NCI-H460 (cell line): Measurements from ENCODE around the gene CCDC154. TPM values are rescaled to one million over a fixed set of nuclear protein-coding genes. Genes with fewer than 3 reads are reported as not detected.

Experiments
- DNase-seq: peaks from one replicate; pipeline ENCODE4 v3.0.0-alpha.2; 2016; ENCODE audit warnings: low read depth; ENCODE audit errors: extremely low read depth
- total RNA-seq: library from RNA; depleted of rRNA; stranded (reverse); fragments of >200 nt; shearing (Covaris generic); gene quantifications from 2 replicates; pipeline ENCODE4 v1.2.3, GENCODE V29; 2014

The CCDC154 gene
- total RNA-seq, 1 experiment from 2014 or later: 0.42 TPM

DNA sequence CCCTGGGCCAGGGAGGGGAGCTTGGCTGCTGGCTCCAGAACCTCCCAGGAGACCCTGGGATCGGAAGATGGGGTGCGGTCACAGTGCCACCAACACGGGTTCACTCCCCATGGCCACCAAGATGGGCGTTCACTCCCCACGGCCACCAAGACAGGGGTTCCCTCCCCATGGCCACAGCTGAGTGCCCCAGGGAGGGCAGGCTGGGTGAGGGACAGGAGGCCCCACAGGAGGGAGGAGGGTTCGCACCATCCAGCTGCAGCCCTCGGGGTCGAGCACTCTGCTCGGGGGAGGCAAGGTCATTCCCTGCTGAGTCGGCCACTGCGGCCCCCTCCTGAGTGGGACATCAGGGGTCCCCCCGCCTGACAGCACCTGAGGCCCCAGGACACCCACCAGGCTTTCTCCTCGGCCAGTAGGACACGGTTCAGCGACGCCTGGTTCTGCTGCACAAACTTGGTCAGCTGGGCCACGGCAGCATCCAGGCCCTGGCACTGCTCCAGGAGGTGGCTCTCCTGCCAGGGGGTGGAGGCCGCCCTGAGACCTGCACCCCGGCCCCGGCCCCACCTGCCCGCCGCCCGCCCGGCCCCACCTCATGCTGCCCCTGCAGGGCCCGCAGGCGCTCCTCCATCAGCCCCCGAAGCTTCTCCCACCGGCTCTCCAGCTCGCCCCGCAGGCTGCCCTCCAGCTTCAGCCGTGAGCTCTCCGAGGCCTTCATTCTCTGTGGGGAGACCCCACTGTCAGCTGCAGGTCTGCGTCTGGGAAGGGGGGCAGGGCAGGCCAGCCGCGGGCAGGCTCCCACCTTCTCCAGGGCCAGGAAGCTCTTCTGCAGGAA is 5.9 kb downstream of the CCDC154 start:
- no peak for DNase-seq

DNA sequence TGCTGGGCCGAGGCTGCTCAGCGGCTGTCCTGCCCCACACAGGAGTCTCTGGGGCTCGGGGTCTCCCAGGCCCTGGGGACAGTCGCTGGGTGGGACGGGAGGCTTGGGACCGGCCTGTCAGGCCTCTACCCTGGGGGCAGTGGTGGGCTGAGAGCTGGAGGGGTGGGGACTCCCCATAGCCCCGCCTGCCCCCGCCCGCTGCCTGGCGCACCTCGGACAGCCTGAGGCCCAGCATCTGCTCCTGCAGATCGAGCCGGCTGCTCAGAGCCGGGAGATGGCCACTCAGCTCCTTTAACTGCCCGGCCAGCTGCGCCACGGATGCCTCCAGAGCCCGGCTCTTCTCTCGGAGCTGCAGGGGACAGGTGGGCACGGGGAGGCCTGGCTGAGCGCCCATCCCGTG is 6.8 kb downstream of the CCDC154 start:
- DNase-seq: no peak

DNA sequence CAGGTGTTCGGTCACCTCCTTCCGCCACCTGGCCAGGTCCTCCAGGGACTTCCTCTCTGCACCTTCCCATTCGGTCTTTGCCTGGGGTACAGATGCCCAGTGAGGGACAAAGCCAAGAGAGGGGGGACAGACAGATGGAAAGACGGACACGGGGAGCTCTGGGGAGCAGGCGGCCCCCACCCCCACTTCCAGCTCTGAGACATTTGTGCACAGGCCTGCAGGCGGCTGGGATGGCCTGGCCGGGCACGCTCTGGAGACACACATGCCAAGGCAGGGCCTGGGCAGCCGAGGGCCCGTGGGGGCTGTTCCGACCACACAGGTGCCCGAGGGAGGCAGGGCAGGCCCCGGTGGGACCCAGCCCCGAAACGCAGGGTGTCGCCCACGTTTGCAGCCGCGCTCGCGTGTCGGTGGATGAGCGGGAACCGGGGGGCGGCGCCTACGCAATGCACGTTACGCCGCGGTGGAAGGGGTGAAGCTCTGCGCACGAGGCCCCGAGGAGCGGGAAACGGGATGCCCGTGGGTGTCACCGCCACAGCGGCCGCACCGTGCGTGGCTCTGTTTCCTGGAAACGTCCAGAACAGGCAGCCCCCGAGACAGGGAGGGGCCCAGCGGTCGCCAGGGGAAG is 7.5 kb downstream of the CCDC154 start:
- DNase-seq: no peak

DNA sequence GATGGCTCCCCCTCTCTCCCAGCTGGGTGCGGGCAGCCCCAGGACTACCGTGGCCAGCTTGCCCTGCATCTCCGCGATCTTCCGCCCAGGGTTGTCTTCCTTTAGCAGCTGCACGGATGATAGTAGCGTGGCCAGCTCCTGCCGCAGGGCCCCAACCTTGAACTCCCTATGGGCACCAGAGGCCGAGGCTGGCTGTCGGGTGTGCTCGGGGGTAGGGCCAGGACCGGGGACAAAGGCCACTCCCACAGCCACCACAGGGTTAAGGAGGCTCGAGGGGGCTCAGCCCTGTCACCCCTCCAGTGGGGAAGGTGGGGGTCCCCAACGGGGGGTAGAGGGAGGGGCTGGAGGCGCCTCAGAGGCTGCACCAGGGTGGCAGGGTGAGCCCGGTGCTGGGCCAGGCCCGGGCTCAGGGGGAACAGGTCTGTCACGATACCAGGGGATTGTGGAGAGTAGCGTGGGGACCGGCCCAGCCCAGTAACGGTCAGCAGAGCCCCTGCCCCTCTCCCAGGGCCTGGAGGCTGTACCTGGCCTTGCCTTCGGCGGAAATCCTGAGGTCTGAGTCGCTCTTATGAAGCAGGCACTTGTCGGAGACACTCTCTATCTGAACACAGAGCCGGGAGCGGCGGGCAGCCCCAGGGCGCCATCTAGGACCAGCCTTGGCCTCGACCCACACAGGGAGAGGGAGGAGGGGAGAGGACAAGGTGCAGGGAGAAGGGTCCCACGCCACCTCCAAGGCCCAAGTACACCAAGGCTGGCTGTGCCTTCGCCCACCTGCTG is 8.2 kb downstream of the CCDC154 start:
- no peak for DNase-seq

DNA sequence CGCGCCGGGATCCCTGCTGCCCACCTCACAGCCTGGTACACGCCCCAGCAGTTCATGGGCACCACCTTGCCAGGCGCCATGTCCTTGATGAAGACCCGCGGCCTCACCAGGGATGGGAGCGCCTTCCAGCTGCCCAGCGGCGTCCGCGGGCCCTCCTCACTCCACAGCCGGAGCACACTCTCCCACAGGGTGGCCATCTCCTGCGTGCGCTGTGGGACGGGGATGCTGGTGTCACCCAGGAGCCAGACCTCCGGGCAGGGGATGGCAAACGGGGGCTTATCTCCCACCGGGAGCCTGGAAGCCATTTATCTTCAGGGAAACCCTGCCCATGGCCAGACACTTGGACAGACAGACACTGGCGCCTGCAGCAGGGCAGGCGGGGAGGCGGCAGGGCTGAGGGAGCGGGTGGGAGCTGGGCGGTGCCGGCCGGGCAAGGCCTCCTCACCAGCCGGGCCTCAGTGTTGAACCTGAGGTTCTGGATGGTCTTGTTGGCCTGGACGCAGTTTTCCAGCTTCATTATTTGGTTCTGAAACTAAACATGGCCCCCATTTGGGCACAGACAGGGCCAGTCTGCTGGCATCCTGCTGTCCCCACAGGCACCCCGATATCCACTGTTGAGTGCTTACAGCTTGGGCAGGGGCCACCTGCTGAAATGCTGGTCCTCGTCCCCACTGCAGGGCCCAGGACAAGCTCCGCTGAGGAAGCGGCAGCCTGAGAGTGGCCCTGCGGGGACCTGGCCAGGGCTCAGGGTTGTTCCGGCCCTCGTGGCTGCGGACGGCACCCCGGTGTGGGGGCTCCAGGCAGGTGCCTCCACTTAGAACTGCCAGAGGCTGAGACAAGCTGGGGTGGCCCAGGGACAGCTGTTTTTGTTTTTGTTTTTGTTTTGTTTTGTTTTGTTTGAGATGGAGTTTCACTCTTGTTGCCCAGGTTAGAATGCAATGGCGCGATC is 9.4 kb downstream of the CCDC154 start:
- no peak for DNase-seq

DNA sequence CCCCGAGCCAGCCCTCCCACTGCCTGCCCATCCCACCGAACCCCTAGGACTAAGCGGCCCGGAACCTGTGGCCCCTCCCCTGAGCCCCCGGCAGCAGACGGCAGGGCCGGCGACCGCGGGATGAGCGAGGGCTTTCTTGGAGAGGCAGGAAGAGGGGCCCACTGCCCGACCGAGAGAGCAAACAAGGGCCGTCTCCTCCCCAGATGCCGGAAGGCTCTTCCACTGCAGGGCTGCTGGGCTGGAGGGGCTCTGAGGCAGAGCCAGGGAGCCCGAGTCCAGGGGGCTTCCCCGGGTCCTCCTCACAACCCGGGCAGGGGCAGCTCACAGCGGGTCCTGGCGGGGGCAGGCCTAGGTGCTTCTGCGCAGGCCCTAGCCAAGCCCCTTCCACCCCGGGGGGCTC is 10.6 kb downstream of the CCDC154 start:
- DNase-seq: no peak

DNA sequence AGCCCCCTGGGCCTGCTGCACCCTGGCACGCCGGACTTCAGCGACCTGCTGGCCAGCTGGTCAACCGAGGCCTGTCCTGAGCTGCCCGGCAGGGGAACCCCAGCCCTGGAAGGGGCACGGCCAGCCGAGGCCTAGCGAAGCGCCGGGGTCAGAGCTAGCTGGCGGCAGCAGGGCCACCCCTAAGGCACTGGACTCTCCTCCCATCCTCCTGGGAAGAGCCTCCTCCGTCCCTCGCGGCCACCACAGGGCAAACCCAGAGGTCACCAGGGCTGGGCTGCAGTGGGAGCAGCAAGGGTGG is 11.1 kb downstream of the CCDC154 start:
- no peak for DNase-seq

DNA sequence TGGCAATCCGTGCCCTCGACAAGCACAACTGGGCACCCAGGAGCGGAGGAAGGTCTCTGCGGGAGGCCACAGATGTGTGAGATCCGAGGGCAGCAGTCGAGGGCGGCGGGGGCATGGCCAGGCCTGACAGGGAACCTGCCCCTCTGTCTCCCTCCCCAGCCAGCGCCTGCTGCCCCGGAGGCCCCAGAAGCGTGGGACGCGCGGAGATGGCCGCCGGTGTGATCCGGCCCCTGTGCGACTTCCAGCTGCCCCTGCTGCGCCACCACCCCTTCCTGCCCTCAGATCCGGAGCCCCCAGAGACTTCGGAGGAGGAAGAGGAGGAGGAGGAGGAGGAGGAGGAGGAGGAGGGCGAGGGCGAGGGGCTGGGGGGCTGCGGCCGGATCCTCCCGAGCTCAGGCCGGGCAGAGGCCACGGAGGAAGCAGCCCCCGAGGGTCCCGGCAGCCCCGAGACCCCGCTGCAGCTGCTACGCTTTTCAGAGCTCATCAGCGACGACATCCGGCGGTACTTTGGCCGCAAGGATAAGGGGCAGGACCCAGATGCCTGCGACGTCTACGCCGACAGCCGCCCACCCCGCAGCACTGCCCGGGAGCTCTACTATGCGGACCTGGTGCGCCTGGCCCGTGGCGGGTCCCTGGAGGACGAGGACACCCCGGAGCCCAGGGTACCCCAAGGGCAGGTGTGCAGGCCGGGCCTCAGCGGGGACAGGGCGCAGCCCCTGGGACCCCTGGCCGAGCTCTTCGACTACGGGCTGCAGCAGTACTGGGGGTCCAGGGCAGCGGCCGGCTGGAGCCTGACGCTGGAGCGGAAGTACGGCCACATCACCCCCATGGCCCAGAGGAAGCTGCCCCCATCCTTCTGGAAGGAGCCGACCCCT is 11.7 kb downstream of the CCDC154 start:
- no peak for DNase-seq

DNA sequence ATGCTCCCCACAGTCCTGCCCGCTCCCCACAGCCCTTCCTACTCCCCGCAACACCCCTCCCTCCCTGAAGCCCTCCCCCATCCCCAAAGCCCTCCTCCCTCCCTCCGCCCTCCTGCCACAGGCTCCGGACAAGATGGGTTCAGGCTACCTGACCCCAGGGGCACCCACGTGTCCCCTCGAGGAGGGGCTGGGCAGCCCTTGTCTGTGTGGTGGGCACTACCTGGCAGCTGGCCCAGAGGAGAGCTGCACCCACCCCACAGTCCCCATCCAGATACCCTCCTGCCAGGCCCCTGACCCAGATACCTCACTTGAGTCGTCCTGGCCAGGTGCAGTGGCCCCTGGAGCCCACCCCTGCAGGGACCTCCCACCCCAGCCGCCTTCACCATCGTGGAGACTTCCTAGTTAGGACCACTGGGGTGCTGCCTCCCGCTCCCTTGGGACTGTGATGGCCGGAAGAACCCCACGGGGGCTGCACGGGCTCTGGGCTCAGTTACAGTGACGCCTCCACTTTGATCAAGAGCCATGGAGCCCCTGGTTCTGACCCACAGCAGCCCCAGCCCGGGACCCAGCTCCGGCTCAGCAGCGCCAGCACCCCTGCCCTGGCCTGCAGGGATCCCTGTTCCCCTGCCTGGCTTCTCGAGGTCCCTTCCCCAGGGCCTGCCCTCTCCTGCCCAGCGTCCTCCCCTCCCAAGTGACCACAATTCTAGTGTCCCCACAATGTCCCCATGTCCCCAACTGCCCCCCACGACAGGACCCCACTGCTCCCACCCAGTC is 12.7 kb downstream of the CCDC154 start:
- no peak for DNase-seq

DNA sequence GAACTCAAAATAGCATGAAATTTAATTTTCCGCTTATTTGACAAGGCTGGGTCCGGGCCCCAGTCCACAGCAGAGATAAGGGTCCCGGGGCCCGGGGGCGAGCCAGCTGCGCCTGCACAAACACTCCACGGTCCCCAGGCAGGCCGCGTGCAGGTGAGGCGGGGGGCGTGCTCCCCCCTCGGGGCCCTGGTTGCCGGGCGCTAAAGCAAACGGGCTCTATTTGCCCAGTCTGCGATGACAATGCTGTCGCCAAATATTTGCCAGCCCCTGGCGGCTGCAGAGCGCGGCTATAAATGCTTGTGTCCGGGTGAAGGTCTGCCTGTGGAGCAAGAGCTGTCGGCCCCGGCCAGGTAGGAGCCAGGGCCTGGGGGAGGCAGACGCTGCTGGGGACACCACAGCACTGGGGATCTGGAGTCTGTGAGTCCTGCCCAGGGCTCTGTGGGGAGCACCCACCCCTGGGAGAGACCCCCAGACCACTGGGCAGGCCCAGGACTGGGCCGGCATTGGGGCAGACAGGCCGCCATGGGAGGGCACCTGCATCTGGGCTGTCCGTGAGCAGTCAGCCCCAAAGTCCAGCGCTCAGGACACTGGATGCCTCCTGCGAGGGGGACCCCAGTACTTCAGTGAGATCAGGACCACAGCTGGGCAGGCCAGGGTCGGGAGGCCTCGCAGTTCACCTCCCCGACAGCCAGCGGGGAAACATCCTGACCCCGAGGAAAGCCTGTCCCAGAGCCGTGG is 13.4 kb downstream of the CCDC154 start, which contains the start of gene PERCC1:
PERCC1 (plus strand) TSS at position 320 of the 738 bp plus-strand sequence. CDS start 1,516 bp downstream, outside the sequence.
- DNase-seq: no peak

DNA sequence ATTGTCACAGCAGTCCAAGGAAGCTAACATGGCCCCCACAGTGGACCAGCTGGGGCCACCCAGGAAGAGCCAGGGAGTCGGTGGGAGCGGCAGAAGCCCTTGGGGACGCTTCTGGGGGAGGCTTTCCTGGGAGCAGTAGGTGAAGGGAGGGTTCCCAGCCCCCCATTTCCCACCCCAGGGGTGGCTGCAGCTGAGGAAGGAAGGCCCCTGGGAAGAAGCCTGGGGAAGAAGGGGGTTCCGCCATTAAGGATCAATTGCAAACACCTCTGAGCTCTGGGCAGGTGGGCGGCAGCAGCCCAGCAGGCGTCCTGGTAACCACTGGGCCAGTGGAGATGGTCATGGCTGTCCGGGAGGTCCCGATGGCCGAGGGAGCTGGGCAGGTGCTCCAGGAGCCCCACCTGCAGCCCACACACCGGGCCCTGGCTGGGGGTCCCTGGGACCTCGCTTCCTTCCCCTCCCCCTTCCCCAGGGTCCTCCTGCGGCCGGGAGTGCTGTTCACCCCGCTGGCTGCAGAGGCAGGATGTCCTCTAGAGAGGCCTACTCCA is 14.1 kb downstream of the CCDC154 start:
- no peak for DNase-seq

DNA sequence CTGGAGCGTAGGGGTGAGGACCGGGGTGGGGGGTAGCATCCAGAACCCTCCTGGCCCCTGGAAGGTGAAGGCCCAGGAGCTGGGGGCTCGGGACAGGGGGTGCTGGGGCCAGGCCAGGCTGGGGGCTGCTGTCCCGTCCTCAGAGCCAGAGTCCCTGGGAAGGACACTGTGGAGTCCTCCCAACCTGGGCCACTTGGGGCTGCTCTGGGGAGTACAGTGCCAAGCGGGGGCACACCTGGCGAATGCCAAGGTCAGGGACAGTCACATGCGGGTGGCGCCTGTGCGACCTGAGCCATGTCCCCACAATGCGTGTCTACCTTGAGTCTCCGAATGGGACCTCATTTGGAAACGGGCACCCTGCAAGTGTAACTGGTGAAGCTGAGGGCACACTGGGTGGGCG is 14.7 kb downstream of the CCDC154 start:
- DNase-seq: no peak

DNA sequence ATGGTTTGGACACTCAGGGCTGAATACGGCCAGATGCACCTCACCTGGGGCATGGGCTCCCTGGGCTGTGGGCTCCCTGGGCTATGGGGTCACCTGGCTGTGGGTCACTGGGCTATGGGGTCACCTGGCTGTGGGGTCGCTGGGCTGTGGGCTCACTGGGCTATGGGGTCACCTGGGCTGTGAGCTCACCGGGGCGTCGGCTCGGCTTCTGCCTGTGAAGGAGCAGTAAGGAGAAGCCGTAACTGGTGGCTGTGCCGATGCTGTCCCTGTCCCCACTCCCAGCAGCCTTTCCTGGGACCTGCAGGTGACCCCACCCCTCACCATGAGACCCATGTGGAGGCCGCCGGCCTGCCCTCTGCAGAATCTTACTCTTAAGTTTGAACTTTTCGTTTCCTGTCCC is 15.3 kb downstream of the CCDC154 start:
- DNase-seq: no peak

DNA sequence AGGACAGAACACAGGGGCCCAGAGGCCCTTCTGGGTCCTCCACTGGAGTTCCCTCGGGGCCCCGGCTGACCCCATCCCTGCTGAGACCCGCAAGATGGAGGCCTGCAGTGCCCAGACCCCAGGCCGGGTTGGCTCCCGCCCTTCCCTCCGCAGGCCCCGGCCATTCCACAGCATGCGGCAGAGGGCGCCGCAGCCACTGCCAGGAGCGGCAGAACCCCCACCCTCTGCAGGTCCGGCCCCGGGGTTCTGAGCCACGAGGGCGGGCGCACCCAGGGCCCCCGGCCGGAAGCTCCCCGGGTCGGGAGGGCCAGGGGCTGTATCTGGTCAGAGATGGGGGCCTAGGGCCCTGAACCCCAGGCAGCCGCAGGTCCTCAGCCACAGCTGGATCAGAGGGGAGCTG is 15.8 kb downstream of the CCDC154 start:
- no peak for DNase-seq

DNA sequence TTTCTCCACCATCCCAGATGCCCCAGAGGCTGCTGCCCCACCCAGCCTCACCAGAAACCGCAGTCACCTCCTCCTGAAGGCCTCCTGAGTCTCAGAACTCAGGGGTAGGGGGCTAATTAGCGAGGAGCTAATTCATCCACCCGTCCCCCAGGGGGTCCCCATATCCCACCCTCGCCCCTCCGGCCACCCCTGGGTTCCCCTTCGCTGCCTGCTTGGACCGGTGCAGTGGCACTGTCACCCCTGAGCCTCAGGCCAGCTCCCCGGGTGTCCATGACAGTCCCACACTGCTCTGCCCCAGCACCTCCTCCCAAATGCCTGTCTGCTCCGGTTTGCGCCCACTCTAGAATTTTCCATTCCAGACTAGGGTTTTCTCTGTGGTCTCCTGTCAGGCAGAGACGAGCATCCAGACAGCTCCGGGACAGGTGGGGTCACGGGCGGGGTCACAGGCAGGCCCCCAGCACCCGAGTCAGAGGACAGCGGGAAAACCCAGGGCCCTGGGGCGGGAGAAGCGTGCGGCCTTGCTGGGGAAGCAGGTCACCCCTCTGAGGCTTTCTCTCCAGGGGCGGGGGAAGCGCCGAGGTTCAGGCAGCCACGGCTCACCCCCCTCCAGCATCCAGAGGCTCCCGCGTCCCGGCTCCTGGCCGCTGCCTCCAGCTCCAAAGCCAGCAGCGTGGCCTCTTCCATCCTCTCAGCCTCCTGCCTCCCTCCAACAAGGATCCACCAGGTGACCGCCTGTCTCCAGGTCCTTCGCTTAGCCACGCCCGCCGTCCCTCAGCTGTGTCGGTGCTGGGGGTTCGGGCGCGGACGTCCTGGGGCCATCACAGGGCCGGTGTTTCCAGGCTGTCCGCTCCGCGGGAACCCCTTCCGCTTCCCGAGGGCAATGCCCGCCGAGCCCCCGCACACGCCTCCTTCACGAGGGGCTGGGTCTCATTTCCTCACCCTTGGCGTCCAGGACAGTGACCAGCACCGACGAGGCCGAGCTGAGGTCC is 16.6 kb downstream of the CCDC154 start:
- no peak for DNase-seq

DNA sequence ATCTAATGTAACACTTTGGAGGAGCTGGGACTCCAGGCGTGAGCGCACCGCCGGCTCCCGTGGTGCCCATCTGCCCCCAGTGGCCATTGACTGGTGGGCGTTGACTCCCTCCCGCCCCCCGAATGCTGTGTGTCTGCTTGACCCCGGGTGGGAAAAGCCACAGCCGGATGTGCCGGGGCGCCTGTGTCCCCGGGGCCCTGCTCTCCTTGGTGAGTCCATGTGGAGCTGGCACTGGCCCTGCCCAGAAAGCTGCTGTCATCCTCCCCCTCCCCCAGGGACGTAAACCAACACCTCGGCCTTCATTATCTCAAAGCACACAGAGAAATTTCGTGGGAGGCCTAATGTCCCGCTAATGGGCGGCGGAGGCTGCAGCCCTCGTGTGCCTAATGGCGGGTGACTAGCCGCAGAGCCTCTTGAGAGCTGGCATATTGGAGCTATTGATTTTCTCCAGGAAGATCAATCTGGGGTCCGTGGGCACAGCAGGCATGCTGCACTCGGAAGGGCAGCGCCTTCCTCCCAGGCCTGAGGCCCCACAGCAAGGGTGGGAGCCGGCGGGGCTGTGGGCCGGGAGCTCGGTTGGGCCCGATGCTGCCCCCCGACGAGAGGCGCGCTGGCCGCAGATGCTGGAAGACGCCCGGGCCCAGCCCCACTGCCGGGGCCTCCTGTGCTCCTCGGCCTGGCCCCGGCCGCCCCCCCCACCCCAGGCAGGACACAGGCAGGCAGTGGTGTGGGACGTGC is 17.5 kb downstream of the CCDC154 start:
- DNase-seq: no peak
